ENCODE measurements around the gene ZFX. TPM values are rescaled to one million over a fixed set of nuclear protein-coding genes. Genes with fewer than 3 reads are reported as not detected.

The ZFX gene
- total RNA-seq, 1 donor: 129 TPM

DNA sequence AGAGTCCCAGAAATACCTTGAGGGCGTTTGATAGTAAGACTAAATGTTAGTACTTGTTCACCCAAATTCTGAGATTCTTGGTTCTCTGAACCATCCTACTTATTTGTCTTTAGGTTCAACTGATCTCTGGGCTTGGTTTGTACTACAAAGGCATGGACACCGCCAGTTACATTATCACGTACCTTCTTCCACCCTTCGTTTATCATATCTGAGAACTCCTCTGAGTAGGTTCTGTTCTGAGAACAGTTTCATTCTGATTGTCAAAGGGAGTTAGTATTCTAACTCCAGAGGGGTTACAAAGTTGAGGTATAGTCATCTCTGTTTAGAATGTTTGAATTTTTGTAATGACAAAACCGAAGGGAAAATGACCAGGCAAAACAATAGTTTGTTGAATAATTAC lies 19.3 kb downstream of the ZFX start:
- peaks cover 21% of the 10 kb centered on the region for H3K4me1 ChIP-seq (ENCODE audit: insufficient read depth, low read length)
- H3K4me3 ChIP-seq (ENCODE audit: low read length): no peak overlapping the region

DNA sequence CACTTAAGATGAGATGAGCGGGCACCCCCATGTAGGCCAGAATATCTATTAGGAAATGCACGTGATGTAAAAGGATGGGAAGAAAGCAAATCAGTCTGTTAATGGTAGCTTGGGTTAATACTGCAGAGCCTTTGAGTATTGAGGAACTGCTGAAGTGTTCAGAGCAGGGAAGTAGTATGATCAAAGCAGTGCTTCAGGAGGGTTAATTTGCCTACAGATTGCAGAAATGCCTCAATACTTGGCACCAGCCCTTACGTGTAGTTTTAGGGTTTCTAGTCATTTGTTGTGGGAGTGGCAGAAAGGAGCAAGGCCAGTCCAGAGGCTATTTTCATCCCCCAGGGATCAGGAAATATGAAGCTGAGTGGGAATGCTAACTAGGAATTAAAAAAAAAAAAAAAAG lies 19.7 kb downstream of the ZFX start:
- Histone ChIP-seq H3K4me1 (ENCODE audit: insufficient read depth, low read length) (peaks cover 21% of the 10 kb centered on the region), H3K9me3 (ENCODE audit: low read depth, low read length) (no peaks in the 10 kb centered on the region), H3K4me3 (ENCODE audit: low read length) (no peak overlapping the region), H3K27me3 (ENCODE audit: insufficient read depth, low read length) (no peaks in the 10 kb centered on the region)

More for the DNA sequence above, 19.3 kb downstream of the ZFX start:
- Histone ChIP-seq H3K9me3 (ENCODE audit: low read depth, low read length) (no peaks in the 10 kb centered on the region), H3K27me3 (ENCODE audit: insufficient read depth, low read length) (no peaks in the 10 kb centered on the region)

DNA sequence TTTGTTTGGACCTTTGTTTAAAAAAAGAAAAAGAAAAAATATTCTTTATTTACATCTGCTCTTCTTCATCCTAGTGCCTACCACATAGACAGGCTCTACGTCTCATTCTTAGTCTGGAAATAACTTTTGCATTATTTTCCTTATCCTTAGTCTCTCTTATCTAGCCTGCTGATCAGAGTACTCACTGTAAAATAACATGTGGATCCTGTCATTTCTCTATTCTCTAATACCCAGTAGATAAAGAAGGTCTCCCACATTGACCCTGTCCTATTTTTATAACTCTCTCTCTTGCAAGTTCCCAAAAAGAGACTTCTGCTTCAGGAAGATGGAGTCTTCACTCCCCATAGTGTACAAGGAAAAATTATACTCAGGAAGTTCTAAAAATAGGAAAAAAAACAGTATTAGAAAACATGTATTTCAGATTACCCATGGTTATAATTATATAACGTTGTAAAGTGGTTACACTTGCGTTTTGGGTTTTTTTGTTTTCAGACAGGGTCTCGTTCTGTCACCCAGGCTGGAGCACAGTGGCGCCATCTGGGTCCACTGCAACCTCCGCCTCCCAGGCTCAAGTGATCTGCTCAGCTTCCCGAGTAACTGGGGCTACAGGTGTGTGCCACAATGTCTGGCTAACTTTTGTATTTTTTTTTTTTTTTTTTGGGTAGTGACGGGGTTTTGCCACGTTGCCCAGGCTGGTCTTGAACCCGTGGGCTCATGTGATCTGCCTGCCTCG lies 23.8 kb downstream of the ZFX start:
- Histone ChIP-seq H3K9me3 (ENCODE audit: low read depth, low read length) (no peaks in the 10 kb centered on the region), H3K4me1 (ENCODE audit: insufficient read depth, low read length) (peaks cover 21% of the 10 kb centered on the region), H3K4me3 (ENCODE audit: low read length) (no peak overlapping the region), H3K27me3 (ENCODE audit: insufficient read depth, low read length) (no peaks in the 10 kb centered on the region)

DNA sequence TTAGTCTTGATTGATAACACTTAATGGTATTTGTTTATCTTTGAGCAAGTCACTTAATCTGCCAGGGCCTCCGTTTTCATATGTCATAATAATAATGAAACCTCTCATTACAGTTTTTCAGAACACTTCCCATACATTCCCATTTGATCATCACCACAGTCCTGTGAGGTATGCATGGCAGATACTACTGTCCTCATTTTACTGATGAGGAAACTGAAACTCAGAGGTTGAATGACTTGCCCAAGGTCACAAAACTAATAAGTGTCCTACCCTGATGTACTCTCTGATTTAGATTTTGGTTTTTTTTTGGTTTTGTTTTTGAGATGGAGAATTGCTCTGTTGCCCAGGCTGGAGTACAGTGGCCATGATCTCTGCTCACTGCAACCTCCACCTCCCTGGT lies 25.7 kb downstream of the ZFX start:
- H3K4me1 ChIP-seq (ENCODE audit: insufficient read depth, low read length): peaks cover 4% of the 10 kb centered on the region
- no peaks in the 10 kb centered on the region for H3K27me3 ChIP-seq (ENCODE audit: insufficient read depth, low read length)
- no peaks in the 10 kb centered on the region for H3K9me3 ChIP-seq (ENCODE audit: low read depth, low read length)
- no peak overlapping the region for H3K4me3 ChIP-seq (ENCODE audit: low read length)

DNA sequence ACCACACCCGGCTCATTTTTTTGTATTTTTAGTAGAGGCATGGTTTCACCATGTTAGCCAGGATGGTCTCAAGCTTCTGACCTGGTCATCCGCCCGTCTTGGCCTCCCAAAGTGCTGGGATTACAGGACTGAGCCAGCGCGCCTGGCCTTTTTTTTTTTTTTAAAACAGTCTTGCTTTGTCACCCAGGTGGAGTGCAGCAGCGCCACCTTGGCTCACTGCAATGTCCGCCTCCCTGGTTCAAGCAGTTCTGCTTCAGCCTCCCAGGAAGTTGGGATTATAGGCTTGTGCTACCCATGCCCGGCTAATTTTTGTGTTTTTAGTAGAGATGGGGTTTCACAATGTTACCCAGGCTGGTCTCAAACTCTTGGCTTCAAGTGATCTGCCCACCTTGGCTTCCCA lies 28.9 kb downstream of the ZFX start:
- H3K4me1 ChIP-seq (ENCODE audit: insufficient read depth, low read length): peaks cover 4% of the 10 kb centered on the region
- no peak overlapping the region for H3K4me3 ChIP-seq (ENCODE audit: low read length)

DNA sequence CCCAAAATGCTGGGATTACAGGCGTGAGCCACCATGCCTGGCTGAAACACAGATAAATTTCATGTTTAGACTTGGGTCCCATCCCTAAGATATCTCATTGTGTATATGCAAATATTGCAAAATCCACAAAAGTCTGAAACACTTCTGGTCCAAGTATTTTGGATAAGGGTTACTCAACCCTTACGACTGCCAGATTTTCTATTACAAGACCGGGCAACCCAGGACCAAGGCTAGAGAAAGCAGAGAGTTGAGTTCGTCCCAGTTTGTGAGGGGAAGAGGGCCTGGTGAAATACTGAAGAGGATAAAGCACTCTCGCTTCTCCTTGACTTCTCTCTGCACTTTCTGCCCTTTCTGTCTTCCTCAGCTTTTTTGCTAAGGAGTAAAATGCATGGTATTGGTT lies 34.5 kb downstream of the ZFX start:
- peaks cover 7% of the 10 kb centered on the region for H3K4me1 ChIP-seq (ENCODE audit: insufficient read depth, low read length)
- H3K27me3 ChIP-seq (ENCODE audit: insufficient read depth, low read length): no peaks in the 10 kb centered on the region
- H3K4me3 ChIP-seq (ENCODE audit: low read length): no peak overlapping the region
- no peaks in the 10 kb centered on the region for H3K9me3 ChIP-seq (ENCODE audit: low read depth, low read length)

More for the DNA sequence above, 28.9 kb downstream of the ZFX start:
- no peaks in the 10 kb centered on the region for H3K27me3 ChIP-seq (ENCODE audit: insufficient read depth, low read length)
- H3K9me3 ChIP-seq (ENCODE audit: low read depth, low read length): no peaks in the 10 kb centered on the region

DNA sequence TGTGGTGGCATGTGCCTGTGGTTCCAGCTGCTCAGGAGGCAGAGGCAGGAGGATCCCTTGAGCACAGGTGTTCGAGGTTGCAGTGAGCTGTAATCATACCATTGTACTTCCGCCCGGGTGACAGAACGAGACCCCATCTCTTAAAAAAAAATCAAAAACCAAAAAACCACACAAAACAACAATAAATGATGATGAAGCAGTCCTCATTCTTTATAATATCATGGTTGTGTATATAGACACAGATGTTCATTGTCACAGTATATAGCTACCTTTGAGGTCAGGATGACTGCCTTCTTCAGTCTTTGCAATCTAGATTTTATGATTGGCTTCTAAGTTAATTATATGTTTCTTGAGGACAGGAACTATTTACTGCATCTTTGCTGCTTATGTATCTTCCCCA lies 37.0 kb downstream of the ZFX start:
- Histone ChIP-seq H3K4me3 (ENCODE audit: low read length) (no peak overlapping the region), H3K27me3 (ENCODE audit: insufficient read depth, low read length) (no peaks in the 10 kb centered on the region), H3K4me1 (ENCODE audit: insufficient read depth, low read length) (peaks cover 13% of the 10 kb centered on the region), H3K9me3 (ENCODE audit: low read depth, low read length) (no peaks in the 10 kb centered on the region)

DNA sequence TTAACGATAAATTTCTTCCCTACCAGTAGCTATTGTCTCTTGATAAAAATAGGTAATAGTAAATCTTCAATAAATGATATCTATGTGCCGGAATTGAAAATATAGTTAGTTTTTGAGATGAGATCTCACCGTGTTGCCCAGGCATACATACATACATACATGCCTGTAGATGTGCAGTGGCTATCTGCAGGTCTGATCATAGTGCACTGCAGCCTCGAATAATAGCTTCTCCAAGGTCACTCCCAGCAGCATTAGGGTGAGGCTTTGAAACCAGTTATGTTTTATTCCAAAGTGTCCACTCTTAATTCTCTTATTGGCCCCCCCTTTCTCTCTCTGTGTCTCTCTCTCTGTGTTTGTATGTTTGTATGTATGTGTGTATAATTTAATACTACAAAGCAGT lies 37.5 kb downstream of the ZFX start:
- no peak overlapping the region for H3K4me3 ChIP-seq (ENCODE audit: low read length)
- peaks cover 13% of the 10 kb centered on the region for H3K4me1 ChIP-seq (ENCODE audit: insufficient read depth, low read length)

DNA sequence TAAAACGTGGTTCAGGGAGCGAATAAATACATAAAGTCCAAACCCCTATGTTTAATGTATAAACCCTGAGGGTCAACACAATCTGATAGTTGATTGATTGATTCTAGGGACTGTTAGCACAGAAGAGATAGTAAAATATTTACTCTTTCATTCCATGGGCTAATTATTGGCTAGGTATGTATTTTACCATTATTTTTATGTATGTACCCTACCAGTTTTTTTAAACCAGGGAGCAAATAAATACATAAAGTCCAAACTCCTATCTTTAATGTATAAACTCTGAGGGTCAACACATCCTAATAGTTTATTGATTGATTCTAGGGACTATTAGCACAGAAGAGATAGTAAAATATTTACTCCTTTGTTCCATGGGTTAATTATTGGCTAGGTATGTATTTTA lies 40.0 kb downstream of the ZFX start:
- no peak overlapping the region for H3K4me3 ChIP-seq (ENCODE audit: low read length)
- no peaks in the 10 kb centered on the region for H3K27me3 ChIP-seq (ENCODE audit: insufficient read depth, low read length)
- H3K4me1 ChIP-seq (ENCODE audit: insufficient read depth, low read length): peaks cover 6% of the 10 kb centered on the region
- H3K9me3 ChIP-seq (ENCODE audit: low read depth, low read length): no peaks in the 10 kb centered on the region

More for the DNA sequence above, 37.5 kb downstream of the ZFX start:
- H3K9me3 ChIP-seq (ENCODE audit: low read depth, low read length): no peaks in the 10 kb centered on the region
- H3K27me3 ChIP-seq (ENCODE audit: insufficient read depth, low read length): no peaks in the 10 kb centered on the region

DNA sequence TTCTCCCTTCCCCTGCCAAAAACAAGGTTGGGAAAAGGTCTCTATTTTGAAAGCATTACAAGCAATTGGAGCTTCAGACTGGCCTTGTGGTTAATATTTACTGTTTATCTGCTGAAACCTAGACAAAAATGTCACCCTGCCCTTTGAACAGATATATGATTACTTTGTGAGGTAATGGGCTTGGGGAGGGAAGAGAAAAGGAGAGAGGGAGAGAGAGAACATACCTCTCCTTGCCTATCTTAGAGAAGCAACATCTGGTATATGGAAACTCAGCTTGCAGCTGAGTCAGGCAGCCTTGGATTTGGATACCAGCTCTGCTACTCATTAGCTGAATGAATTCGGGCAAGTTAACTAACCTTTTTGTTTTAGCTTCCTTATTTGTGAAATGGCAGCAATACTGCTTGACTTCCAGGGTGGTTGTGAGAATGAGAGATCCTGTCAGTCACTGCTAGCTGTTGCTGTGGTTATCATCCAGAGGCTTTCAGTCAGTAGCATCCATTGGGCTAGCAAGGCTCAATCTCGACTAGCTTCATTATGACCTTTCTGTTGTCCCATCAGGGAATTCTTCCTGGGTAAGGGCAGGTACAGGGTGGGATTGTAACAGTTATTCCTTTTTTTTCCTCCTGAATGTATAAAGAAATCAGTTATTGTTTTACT lies 41.1 kb downstream of the ZFX start:
- Histone ChIP-seq H3K4me1 (ENCODE audit: insufficient read depth, low read length) (peaks cover 6% of the 10 kb centered on the region), H3K27me3 (ENCODE audit: insufficient read depth, low read length) (no peaks in the 10 kb centered on the region), H3K4me3 (ENCODE audit: low read length) (no peak overlapping the region), H3K9me3 (ENCODE audit: low read depth, low read length) (no peaks in the 10 kb centered on the region)

DNA sequence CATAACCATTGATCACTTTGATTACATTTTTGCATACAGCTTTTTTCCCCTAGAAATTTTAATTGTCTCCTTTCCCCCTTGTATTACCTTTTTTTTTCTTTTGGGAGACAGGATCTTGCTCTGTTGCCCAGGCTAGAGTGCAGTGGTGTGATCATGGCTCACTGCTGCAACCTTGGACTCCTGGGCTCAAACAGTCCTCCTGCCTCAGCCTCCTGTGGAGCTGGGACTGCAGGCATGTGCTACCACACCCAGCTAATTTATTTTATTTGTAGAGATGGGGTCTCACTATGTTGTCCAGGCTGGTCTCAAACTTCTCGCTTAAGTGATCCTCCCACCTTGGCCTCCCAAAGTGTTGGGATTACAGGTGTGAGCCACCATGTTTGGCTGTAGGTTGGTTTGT lies 47.0 kb downstream of the ZFX start:
- H3K4me3 ChIP-seq (ENCODE audit: low read length): no peak overlapping the region
- H3K4me1 ChIP-seq (ENCODE audit: insufficient read depth, low read length): no peaks in the 10 kb centered on the region
- H3K9me3 ChIP-seq (ENCODE audit: low read depth, low read length): no peaks in the 10 kb centered on the region
- H3K27me3 ChIP-seq (ENCODE audit: insufficient read depth, low read length): no peaks in the 10 kb centered on the region

DNA sequence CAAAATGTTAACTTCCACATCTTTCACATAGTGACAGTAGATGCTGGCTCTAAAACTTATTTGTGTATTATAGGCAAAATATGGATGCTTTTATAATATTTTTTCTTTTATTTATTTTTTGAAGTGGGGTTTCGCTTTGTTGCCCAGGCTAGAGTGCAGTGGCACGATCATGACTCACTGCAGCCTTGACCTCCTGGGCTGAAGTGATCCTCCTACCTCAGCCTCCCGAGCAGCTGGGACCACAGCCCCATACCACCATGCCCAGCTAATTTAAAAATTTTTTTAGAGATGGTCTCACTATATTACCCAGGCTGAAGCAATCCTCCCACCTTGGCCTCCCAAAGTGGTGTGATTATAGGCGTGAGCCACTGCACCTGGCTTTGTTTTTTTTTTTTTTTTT lies 48.6 kb downstream of the ZFX start:
- no peaks in the 10 kb centered on the region for H3K4me1 ChIP-seq (ENCODE audit: insufficient read depth, low read length)
- H3K4me3 ChIP-seq (ENCODE audit: low read length): no peak overlapping the region
- no peaks in the 10 kb centered on the region for H3K27me3 ChIP-seq (ENCODE audit: insufficient read depth, low read length)
- H3K9me3 ChIP-seq (ENCODE audit: low read depth, low read length): no peaks in the 10 kb centered on the region

DNA sequence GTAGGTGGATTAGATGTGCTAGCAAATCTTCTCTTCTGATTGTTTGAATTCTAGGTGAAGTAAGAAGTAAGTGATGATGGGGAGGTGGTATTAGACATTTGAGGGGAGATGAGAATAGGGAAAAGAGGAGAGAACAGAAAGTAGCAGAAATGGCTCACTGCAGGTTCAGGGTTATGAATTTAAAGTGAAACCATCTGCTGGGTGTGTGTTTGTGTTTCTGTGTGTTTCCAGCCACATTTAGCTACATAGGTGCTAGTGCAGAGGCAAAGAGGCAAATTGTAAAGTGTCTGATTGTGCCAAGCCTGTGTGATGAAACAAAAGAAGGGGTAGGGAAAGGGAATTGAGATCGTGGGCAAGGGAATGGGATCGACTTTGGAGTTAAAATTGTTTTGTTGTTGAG lies 50.6 kb downstream of the ZFX start:
- Histone ChIP-seq H3K4me1 (ENCODE audit: insufficient read depth, low read length) (peaks cover 5% of the 10 kb centered on the region), H3K27me3 (ENCODE audit: insufficient read depth, low read length) (no peaks in the 10 kb centered on the region), H3K4me3 (ENCODE audit: low read length) (no peak overlapping the region), H3K9me3 (ENCODE audit: low read depth, low read length) (no peaks in the 10 kb centered on the region)

DNA sequence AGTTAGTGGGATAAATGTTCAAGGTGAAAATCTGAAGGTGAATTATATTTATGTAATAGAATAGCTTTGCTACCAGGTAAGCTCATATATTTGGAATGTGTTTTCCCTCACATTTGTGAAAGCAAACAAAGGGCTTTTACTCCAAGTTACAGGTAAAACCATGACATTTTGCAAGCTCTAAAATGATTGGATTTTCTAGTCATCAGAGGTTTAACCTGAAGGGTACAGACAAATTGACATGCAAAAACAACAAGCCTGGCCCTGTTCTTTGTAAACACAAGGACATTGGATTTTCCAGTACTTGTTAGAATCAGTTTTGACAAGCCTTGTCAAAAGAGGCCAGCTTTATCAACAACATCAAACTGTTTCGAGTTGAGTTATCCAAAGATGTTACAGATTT lies 51.7 kb downstream of the ZFX start:
- peaks cover 5% of the 10 kb centered on the region for H3K4me1 ChIP-seq (ENCODE audit: insufficient read depth, low read length)
- H3K27me3 ChIP-seq (ENCODE audit: insufficient read depth, low read length): no peaks in the 10 kb centered on the region
- no peak overlapping the region for H3K4me3 ChIP-seq (ENCODE audit: low read length)
- H3K9me3 ChIP-seq (ENCODE audit: low read depth, low read length): no peaks in the 10 kb centered on the region

DNA sequence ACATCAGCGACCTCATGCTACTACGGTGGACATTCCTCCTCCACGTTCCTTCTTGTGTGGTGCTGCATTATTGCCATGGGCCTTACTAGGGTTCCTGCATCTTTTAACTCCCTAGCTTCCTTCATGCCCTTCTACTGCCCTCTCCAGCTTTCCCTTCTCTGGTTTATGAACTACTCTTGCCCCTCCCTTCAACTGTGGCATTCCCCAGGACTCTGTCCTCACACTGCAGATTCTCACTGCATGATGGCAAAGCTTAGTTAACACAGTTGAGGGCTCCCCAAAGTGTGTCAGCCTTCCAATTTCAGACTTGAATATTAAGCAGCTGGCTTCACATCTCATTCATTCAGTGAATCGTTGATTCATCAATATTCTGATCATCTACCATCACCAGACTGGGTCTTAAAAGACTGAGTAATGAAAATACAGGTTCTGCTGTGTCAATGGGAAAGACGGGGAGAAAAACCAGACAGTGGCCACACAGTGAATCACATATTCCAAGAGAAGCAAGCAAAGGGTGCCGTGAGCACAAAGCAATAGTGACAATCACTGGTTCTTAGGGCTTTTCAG lies 53.0 kb downstream of the ZFX start:
- Histone ChIP-seq H3K27me3 (ENCODE audit: insufficient read depth, low read length) (no peaks in the 10 kb centered on the region), H3K4me1 (ENCODE audit: insufficient read depth, low read length) (peaks cover 5% of the 10 kb centered on the region), H3K9me3 (ENCODE audit: low read depth, low read length) (no peaks in the 10 kb centered on the region), H3K4me3 (ENCODE audit: low read length) (no peak overlapping the region)

Measured in mononuclear cell (primary cell).